Measurements from ENCODE around the gene GNL2.

GRCh38 chr1:37537378-37537777 is 58.4 kb downstream of the GNL2 start:
- TF ChIP-seq EP300 (IDR thresholded peaks at IDR 0.05; ENCODE audit: borderline replicate concordance in 1 of 2, control insufficient read depth in 1 of 2, low read depth in 2 of 2, low read length in 2 of 2) (no peak), ZNF274 (IDR thresholded peaks at IDR 0.05; ENCODE audit: insufficient read depth, insufficient read length) (no peak), CREM (IDR thresholded peaks at IDR 0.05; ENCODE audit: low read depth) (no peak), CTCF (IDR thresholded peaks at IDR 0.05 in 2 of 3, conservative IDR thresholded peaks at IDR 0.05 in 1 of 3; ENCODE audit: control insufficient read depth in 2 of 3, extremely low read depth in 1 of 3, insufficient read depth in 1 of 3, low read depth in 3 of 3, low read length in 3 of 3) (no peak)
